Stimulated activated CD4-positive, alpha-beta T cell treated with anti-CD3 and anti-CD28 coated beads, TNF-alpha, amount 100 ng/mL, for 4 hours (primary cell): ENCODE data around the gene TAS1R3.
A peak's percentile ranks its signal among the peaks of the same experiment; 100 is the strongest.

Experiments used
- DNase-seq, 3 experiments: peaks; one replicate each; pipeline ENCODE4 v3.0.0-alpha.2; 2020; ENCODE audit warnings: low read depth in 3 of 3

The TAS1R3 gene

GRCh38 chr1:1371746-1372711, 40.9 kb downstream of the TAS1R3 start:
- peak; percentile 59 to 66 (median 65) for DNase-seq

- DNase-seq: no peak
Measured at GRCh38 chr1:1373051-1373814, 42.2 kb downstream of the TAS1R3 start.

- no peak for DNase-seq
Measured at GRCh38 chr1:1373815-1374588, 42.9 kb downstream of the TAS1R3 start.

GRCh38 chr1:1374589-1374928, 43.5 kb downstream of the TAS1R3 start:
- DNase-seq: no peak

- peak; percentile 85 to 92 (median 88) for DNase-seq
Measured at GRCh38 chr1:1374929-1375662, 44.0 kb downstream of the TAS1R3 start, which contains the start of gene AURKAIP1. TSS of gene AURKAIP1 (minus strand) at chr1:1375207. CDS start at chr1:1374756, 451 bp downstream.

DNA sequence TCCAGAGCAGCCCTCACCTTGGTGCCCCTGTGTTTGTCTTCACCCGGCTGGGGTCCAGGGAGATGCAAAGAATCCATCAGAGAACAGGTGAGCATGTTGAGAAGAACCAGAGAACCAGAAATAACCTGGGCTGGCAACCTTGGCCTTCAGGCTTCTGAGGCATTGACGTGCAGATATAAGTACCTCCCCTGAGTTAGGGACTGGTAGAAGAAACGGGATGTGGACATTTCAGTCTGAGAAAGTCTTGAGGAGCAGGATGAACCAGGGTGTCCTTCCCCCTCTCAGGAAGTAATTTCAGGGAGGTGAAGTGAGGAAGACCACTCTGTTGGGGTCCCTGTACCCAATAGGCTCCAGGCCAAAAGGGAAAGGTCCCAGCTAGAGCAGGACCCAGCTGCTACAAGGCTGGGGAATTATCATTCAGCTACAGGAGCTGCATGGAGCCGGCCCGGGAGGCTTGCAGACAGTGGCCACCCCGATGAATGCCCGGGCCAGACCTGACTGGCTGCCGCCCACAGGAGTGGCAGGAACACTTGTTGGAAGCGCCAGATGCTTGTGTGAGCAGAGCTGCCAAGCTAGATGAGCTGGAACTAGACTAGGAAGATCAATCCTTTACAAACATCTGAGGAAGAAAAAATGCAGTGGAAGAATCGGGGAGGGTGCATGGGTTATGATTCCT, 45.6 kb downstream of the TAS1R3 start:
- no peak for DNase-seq

GRCh38 chr1:1377540-1378205, 46.6 kb downstream of the TAS1R3 start:
- no peak for DNase-seq

DNA sequence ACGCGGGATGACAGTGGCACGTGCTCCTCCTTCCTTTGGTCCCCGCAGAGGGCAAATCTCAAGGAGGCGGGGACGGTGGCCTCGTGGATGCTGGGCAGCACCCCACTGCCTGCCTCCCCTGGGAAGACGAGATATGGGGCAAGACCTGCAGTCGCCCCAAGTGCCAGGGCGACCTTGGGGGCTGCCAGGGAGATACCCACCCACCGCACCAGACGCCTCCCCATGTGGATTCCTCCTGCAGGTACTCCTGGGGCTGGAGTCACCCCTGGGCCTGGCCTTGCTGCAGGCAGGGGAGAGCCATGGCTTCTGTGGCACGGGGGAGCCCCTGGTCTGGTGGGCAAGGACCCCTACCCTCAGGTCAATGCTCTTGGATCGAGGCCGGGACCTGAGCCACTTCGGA, 49.8 kb downstream of the TAS1R3 start:
- DNase-seq: no peak

- DNase-seq: no peak
Measured at GRCh38 chr1:1381294-1381693, 50.2 kb downstream of the TAS1R3 start.
